ENCODE measurements around the gene PDC. TPM values are rescaled to one million over a fixed set of nuclear protein-coding genes. Genes with fewer than 3 reads are reported as not detected.

Gene PDC
- polyA plus RNA-seq, 1 of the 3 experiments (the other 2 are of a cell fraction): not detected

- H2AFZ ChIP-seq (ENCODE audit: low read depth): no peak overlapping the region; the same call in 1 of the 2 replicates
- H3K4me1 ChIP-seq (ENCODE audit: control insufficient read depth in 1 of 2, insufficient read depth in 2 of 2, low read depth in 1 of 2, low read length in 1 of 2): no peaks in the 10 kb centered on the region; a peak in 2 of 4 replicates
- WGBS (ENCODE audit: low lambda C conversion rate): 2% methylated on average over 1 of the region's 1 CpG
- POLR2A ChIA-PET: no interaction called here
- H3K4me3 ChIP-seq (ENCODE audit: low read depth in 2 of 2, low read length in 1 of 2): no peak overlapping the region; a peak in 1 of 4 replicates
- H3K36me3 ChIP-seq (replicated peaks in 1 of 2; ENCODE audit: control insufficient read depth in 1 of 2, insufficient read depth in 2 of 2, low read length in 1 of 2): no peaks in the 10 kb centered on the region
- H3K79me2 ChIP-seq (ENCODE audit: insufficient read depth): no peaks in the 10 kb centered on the region
- peaks cover 34% of the 10 kb centered on the region for H3F3A ChIP-seq (replicated peaks; ENCODE audit: insufficient read depth)
- CTCF ChIA-PET: interaction anchor here (0.6 kb wide), 1 partner anchor 61 kb away, joined by 3 read pairs; no protein-coding TSS in a partner anchor
- H3K9me2 ChIP-seq: no peaks in the 10 kb centered on the region
- H3K27ac ChIP-seq (ENCODE audit: low read depth in 2 of 2, low read length in 1 of 2): peak overlapping the region; percentile 23 to 70; a peak in 3 of 4 replicates
- no peaks in the 10 kb centered on the region for H3K9me3 ChIP-seq
- no peaks in the 10 kb centered on the region for H4K20me1 ChIP-seq (ENCODE audit: insufficient read depth)
- no peak for DNase-seq
- H3K27me3 ChIP-seq (ENCODE audit: insufficient read depth): no peaks in the 10 kb centered on the region
- H3K4me2 ChIP-seq: peak overlapping the region; percentile 7; the same call in 1 of the 2 replicates
- no peak overlapping the region; the same call in 1 of the 2 replicates for H3K9ac ChIP-seq
- TF ChIP-seq SMC3 (IDR thresholded peaks at IDR 0.05; ENCODE audit: low read depth, low read length): no peak
- TF ChIP-seq TEAD4 (IDR thresholded peaks at IDR 0.05; ENCODE audit: borderline replicate concordance, insufficient read depth): peak; percentile 91
- TF ChIP-seq PBX3 (IDR thresholded peaks at IDR 0.05): peak; percentile 81
- TF ChIP-seq GABPA (IDR thresholded peaks at IDR 0.05; ENCODE audit: low read depth): peak; percentile 8; the same call in 1 of the 2 replicates
- TF ChIP-seq USF2 (IDR thresholded peaks at IDR 0.05; ENCODE audit: borderline replicate concordance, low read depth, low read length): no peak
- TF ChIP-seq POLR2AphosphoS5 (IDR thresholded peaks at IDR 0.05; ENCODE audit: low read depth, low read length): peak; percentile 51; the same call in 1 of the 2 replicates
- TF ChIP-seq IRF3 (IDR thresholded peaks at IDR 0.05; ENCODE audit: low read depth, low read length): no peak
- no peak for TF ChIP-seq YY1 (IDR thresholded peaks at IDR 0.05; ENCODE audit: low read depth)
- no peak for TF ChIP-seq ELF1 (IDR thresholded peaks at IDR 0.05)
- peak; percentile 81; the same call in 1 of the 2 replicates for TF ChIP-seq FOXM1 (IDR thresholded peaks at IDR 0.05; ENCODE audit: low read depth)
- no peak for TF ChIP-seq CTCF (IDR thresholded peaks at IDR 0.05)
- peak; percentile 64; the same call in 1 of the 2 replicates for TF ChIP-seq MEF2A (IDR thresholded peaks at IDR 0.05; ENCODE audit: borderline replicate concordance, low read depth)
- peak; percentile 70; the same call in 1 of the 2 replicates for TF ChIP-seq ZBTB33 (IDR thresholded peaks at IDR 0.05; ENCODE audit: borderline replicate concordance, low read depth)
- TF ChIP-seq RAD21 (IDR thresholded peaks at IDR 0.05; ENCODE audit: low read length): no peak
- TF ChIP-seq JUND (IDR thresholded peaks at IDR 0.05): peak; percentile 92
- TF ChIP-seq TAF1 (IDR thresholded peaks at IDR 0.05; ENCODE audit: borderline replicate concordance, low read depth, low read length): no peak
- TF ChIP-seq RCOR1 (IDR thresholded peaks at IDR 0.05; ENCODE audit: low read length): no peak
- TF ChIP-seq, protein P1, sequence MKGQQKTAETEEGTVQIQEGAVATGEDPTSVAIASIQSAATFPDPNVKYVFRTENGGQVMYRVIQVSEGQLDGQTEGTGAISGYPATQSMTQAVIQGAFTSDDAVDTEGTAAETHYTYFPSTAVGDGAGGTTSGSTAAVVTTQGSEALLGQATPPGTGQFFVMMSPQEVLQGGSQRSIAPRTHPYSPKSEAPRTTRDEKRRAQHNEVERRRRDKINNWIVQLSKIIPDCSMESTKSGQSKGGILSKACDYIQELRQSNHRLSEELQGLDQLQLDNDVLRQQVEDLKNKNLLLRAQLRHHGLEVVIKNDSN (IDR thresholded peaks at IDR 0.05; ENCODE audit: borderline replicate concordance, low read depth): no peak
- no peak for TF ChIP-seq CHD2 (IDR thresholded peaks at IDR 0.05; ENCODE audit: low read length, partially characterized antibody)
- TF ChIP-seq NFIC (IDR thresholded peaks at IDR 0.05; ENCODE audit: borderline replicate concordance): peak; percentile 70; the same call in 1 of the 2 replicates
- no peak for TF ChIP-seq GATA2 (CRISPR knock-in tag; IDR thresholded peaks at IDR 0.05)
- peak in 1 of 2 experiments; percentile 85; a peak in 3 of 4 replicates for TF ChIP-seq EP300 (IDR thresholded peaks at IDR 0.05; ENCODE audit: borderline replicate concordance in 1 of 2, low read depth in 1 of 2, low read length in 1 of 2)
- TF ChIP-seq EZH2phosphoT487 (IDR thresholded peaks at IDR 0.05; ENCODE audit: borderline replicate concordance, low read depth): no peak
- TF ChIP-seq MXI1 (IDR thresholded peaks at IDR 0.05; ENCODE audit: low read depth, low read length): no peak
- TF ChIP-seq TCF12 (IDR thresholded peaks at IDR 0.05): peak; percentile 92
These were observed 18.1 kb downstream of the PDC start for GRCh38 chr1:186442651-186443375.

All from SK-N-SH (cell line).